ENCODE measurements around the gene ZNG1F. TPM values are rescaled to one million over a fixed set of nuclear protein-coding genes. Genes with fewer than 3 reads are reported as not detected.
"Not testable (repeated sequence)": the region's sequence is repeated elsewhere in the genome, so short reads cannot be mapped to it uniquely, and the experiment has no call there.

Gene ZNG1F
- total RNA-seq, 1 experiment from 2014 or later, result 4.4 TPM

DNA sequence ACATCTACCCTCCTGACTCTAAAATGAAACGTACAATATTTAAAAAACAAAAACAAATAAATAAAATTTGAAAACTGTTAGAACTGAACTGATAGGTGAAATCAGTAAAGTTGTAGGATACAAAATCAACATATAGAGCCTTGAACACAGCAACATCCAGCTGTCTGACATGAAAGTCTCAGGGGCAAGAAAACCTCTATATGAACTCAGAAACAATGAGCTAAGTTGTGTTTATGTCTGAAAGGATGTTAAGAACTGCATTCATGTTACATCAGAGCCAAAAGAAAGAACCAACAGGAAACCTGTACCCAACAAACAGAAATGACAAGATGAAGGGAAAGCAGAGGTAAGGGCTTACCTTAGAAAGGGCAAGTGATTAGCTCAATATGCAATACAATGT is 102.4 kb downstream of the ZNG1F start:
- not testable (repeated sequence) for DNase-seq (ENCODE audit: low read depth)

DNA sequence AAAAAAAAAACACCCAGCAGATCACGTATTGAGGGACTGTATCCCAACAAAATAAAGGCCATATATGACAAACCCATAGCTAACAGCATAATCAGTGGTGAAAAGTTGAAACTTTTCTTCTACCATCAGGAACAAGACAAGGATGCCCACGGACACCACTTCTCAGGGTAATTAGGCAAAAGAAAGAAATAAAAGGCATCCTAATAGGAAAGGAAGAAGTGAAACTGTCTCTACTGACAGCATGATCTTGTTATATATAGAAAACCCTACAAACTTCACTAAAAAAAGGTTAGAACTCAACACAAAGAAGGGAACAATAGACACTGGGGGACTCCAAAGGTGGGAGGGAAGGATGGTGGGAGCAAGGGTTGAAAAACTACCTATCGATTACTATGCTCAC is 102.9 kb downstream of the ZNG1F start:
- not testable (repeated sequence) for DNase-seq (ENCODE audit: low read depth)

DNA sequence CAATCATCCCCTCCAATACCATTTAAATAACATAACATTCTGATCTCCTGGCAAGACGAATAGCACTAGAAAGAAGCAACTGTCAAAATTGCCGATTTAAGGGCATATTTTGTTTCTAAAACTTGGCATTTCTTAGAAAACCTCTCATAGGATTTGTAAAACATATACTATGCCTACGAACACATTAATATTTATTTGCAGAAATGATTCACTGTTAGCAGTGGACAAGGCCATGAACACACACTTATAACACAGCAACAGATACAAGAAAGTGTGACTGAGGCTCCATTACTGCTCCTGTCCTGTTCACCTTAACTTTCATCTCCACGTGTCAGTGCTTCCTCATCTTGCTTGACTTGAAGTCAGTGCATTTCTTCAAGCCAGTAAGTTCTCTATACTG is 106.8 kb downstream of the ZNG1F start:
- DNase-seq (ENCODE audit: low read depth), result not testable (repeated sequence)

Other genes with a start within 250 kb of the ZNG1F start
- not detected in 2 replicates for gene FOXD4L6, start 60.6 kb downstream of the ZNG1F start, total RNA-seq (2014; rRNA removed; shearing (Covaris generic))